Measurements from ENCODE around the gene S100A16. TPM values are rescaled to one million over a fixed set of nuclear protein-coding genes. Genes with fewer than 3 reads are reported as not detected.

S100A16 gene
- total RNA-seq, 1 donor from 2014 or later, result 1.1 TPM

DNA sequence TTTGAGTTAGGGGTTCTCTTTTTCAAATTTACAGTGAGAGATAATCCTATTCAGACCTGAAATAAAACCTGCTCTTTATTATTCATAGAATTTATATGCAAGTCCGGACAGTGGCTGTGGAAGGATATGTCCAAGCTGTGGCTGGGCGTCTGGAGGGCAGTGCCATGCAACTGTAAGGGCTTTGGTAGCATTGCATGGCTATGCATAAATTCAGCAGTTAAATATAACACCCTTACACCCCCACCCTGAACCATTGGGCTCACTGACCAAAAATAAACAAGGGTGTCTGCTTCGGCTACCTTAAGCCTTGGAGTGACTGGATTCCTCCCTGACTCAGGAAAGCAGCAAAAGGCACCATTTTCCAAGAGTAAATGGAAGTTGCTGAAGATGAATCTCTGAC lies 26.3 kb upstream of the S100A16 start:
- H3K4me1 Mint-ChIP-seq (ENCODE audit: low read depth, unreplicated experiment), result peaks cover 10% of the 10 kb centered on the region
- DNase-seq, result no peak
- TF ChIP-seq, protein P1, sequence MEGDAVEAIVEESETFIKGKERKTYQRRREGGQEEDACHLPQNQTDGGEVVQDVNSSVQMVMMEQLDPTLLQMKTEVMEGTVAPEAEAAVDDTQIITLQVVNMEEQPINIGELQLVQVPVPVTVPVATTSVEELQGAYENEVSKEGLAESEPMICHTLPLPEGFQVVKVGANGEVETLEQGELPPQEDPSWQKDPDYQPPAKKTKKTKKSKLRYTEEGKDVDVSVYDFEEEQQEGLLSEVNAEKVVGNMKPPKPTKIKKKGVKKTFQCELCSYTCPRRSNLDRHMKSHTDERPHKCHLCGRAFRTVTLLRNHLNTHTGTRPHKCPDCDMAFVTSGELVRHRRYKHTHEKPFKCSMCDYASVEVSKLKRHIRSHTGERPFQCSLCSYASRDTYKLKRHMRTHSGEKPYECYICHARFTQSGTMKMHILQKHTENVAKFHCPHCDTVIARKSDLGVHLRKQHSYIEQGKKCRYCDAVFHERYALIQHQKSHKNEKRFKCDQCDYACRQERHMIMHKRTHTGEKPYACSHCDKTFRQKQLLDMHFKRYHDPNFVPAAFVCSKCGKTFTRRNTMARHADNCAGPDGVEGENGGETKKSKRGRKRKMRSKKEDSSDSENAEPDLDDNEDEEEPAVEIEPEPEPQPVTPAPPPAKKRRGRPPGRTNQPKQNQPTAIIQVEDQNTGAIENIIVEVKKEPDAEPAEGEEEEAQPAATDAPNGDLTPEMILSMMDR (IDR thresholded peaks at IDR 0.05; ENCODE audit: partially characterized antibody, unreplicated experiment), result no peak
- H3K27me3 Mint-ChIP-seq (ENCODE audit: unreplicated experiment), result peaks cover 6% of the 10 kb centered on the region
- H3K4me3 Mint-ChIP-seq (ENCODE audit: unreplicated experiment), result no peak overlapping the region
- no peak overlapping the region for H3K27ac Mint-ChIP-seq (ENCODE audit: unreplicated experiment)
- no peaks in the 10 kb centered on the region for H3K9me3 Mint-ChIP-seq (ENCODE audit: unreplicated experiment)
- peaks cover 5% of the 10 kb centered on the region for H3K36me3 Mint-ChIP-seq (ENCODE audit: unreplicated experiment)

DNA sequence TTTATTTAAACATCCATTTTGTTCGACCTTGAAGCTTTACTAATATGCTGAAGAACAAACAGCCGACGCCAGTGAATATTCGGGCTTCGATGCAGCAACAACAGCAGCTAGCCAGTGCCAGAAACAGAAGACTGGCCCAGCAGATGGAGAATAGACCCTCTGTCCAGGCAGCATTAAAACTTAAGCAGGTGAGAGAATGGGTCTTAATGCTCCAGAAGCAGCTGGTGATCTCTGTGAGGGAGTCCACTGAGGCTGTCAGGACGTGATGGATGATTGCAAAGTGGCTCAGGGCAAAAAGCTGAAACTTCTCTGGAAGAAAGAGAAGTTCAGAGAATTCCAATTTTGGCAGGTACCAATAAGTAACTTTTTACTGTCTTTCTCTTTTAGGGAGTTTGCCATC lies 25.3 kb upstream of the S100A16 start:
- Mint-ChIP-seq H3K4me1 (ENCODE audit: low read depth, unreplicated experiment) (peaks cover 10% of the 10 kb centered on the region), H3K4me3 (ENCODE audit: unreplicated experiment) (no peak overlapping the region), H3K27ac (ENCODE audit: unreplicated experiment) (no peak overlapping the region), H3K9me3 (ENCODE audit: unreplicated experiment) (peaks cover 4% of the 10 kb centered on the region), H3K36me3 (ENCODE audit: unreplicated experiment) (peaks cover 5% of the 10 kb centered on the region), H3K27me3 (ENCODE audit: unreplicated experiment) (peaks cover 9% of the 10 kb centered on the region)
- TF ChIP-seq, protein P1 (IDR thresholded peaks at IDR 0.05; ENCODE audit: partially characterized antibody, unreplicated experiment), result no peak
- DNase-seq, result no peak

DNA sequence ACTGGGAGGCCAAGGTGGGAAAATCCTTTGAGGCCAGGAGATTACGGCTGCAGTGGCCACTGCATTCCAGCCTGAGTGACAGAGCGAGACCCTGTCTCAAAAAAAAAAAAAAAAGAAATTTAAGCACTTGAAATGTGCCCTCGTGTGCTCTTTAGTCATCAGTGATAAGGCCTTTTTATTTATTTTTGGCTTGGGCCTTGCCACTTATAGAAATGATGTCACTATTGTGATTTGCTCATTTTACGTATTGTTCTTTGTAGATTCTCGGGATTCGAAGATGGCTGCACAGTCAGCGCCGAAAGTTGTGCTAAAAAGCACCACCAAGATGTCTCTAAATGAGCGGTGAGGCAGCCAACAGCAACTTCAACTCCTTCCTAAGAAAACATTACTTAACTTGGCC lies 23.4 kb upstream of the S100A16 start:
- no peak for DNase-seq
- no peak overlapping the region for H3K27ac Mint-ChIP-seq (ENCODE audit: unreplicated experiment)
- peaks cover 9% of the 10 kb centered on the region for H3K36me3 Mint-ChIP-seq (ENCODE audit: unreplicated experiment)
- H3K27me3 Mint-ChIP-seq (ENCODE audit: unreplicated experiment), result peaks cover 20% of the 10 kb centered on the region
- H3K9me3 Mint-ChIP-seq (ENCODE audit: unreplicated experiment), result peaks cover 6% of the 10 kb centered on the region
- H3K4me3 Mint-ChIP-seq (ENCODE audit: unreplicated experiment), result no peak overlapping the region
- TF ChIP-seq, protein P1 (IDR thresholded peaks at IDR 0.05; ENCODE audit: partially characterized antibody, unreplicated experiment), result no peak
- H3K4me1 Mint-ChIP-seq (ENCODE audit: low read depth, unreplicated experiment), result peaks cover 8% of the 10 kb centered on the region

DNA sequence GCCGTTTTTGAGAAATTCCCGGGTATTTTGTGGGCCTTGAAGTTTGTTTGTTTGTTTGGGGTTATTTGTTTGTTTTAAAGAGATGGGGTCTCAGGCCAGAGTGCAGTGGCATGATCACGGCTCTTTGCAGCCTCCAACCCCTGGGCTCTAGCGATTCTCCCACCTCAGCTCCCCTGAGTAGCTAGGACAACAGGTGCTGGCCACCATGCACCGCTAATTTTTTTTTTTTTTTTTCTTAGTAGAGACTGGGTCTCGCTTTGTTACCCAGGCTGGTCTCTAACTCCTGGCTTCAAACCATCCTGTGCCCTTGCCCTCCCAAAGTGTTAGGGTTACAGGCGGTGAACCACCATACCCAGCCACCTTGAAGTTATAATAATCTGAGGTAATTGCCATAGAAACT lies 22.9 kb upstream of the S100A16 start:
- TF ChIP-seq, protein P1 (IDR thresholded peaks at IDR 0.05; ENCODE audit: partially characterized antibody, unreplicated experiment), result no peak
- Mint-ChIP-seq H3K36me3 (ENCODE audit: unreplicated experiment) (peaks cover 9% of the 10 kb centered on the region), H3K4me3 (ENCODE audit: unreplicated experiment) (peak overlapping the region; percentile 78)

DNA sequence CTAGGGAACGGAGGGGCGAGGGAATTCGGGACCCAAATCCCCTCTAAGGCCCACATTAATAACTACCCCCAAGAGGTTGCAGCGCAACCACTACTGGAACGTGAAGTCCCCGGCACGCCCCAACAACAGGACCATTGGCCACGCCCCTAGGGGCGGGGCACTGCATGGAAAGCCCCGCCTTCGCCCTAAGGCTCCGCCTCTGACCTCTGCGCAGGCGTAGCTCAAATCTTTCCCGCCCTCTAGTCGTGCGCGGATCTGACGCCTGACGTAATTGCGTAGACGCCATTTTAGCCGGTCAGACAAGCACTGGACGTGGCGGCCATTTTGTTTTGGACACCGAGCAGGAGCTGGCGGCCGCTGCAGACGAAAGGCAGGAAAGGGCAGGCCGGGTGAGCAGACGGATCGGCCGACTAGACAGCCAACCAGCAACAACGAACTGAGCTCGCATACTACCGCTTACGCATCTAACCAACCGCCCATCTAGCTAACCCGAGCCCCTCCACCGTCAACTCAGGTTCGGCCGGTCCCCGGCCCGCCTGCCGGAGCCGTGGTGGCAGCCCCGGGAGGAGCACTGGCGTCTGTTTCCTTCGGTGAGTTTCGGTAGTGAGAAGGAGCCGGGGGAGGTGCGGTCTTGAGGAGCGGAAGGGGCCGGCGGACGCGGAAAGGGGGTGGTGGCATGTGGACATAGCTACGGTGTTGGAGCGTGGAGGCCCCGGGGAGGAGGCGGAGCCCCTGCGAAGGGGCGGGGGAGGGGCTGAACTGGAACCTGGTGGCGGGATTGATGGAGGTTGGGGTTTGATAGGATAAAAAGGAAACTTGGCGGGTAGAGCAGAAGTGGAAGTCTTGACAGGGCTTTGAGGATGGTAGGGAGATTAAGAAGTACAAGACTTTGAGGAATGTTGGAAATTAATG lies 21.1 kb upstream of the S100A16 start, which contains the start of gene CHTOP:
Gene CHTOP (plus strand): TSS at position 313 of the 912 bp plus-strand sequence. CDS start 2,523 bp downstream, outside the sequence.
- DNase-seq, result peak; percentile 95
- Mint-ChIP-seq H3K4me3 (ENCODE audit: unreplicated experiment) (peak within 1 kb of the TSS; percentile 93), H3K9me3 (ENCODE audit: unreplicated experiment) (peaks cover 10% of the 10 kb centered on the region), H3K4me1 (ENCODE audit: low read depth, unreplicated experiment) (peaks cover 11% of the 10 kb centered on the region), H3K36me3 (ENCODE audit: unreplicated experiment) (peaks cover 9% of the 10 kb centered on the region), H3K27me3 (ENCODE audit: unreplicated experiment) (peaks cover 22% of the 10 kb centered on the region), H3K27ac (ENCODE audit: unreplicated experiment) (peak within 1 kb of the TSS; percentile 99)
- TF ChIP-seq, protein P1 (IDR thresholded peaks at IDR 0.05; ENCODE audit: partially characterized antibody, unreplicated experiment), result no peak

More for the DNA sequence above, 22.9 kb upstream of the S100A16 start:
- peaks cover 8% of the 10 kb centered on the region for H3K4me1 Mint-ChIP-seq (ENCODE audit: low read depth, unreplicated experiment)
- no peak for DNase-seq
- peaks cover 20% of the 10 kb centered on the region for H3K27me3 Mint-ChIP-seq (ENCODE audit: unreplicated experiment)
- no peak overlapping the region for H3K27ac Mint-ChIP-seq (ENCODE audit: unreplicated experiment)
- H3K9me3 Mint-ChIP-seq (ENCODE audit: unreplicated experiment), result peaks cover 7% of the 10 kb centered on the region

Data from glutamatergic neuron (in vitro differentiated cells).